ENCODE results near the gene SELENOO.

The SELENOO gene

DNA sequence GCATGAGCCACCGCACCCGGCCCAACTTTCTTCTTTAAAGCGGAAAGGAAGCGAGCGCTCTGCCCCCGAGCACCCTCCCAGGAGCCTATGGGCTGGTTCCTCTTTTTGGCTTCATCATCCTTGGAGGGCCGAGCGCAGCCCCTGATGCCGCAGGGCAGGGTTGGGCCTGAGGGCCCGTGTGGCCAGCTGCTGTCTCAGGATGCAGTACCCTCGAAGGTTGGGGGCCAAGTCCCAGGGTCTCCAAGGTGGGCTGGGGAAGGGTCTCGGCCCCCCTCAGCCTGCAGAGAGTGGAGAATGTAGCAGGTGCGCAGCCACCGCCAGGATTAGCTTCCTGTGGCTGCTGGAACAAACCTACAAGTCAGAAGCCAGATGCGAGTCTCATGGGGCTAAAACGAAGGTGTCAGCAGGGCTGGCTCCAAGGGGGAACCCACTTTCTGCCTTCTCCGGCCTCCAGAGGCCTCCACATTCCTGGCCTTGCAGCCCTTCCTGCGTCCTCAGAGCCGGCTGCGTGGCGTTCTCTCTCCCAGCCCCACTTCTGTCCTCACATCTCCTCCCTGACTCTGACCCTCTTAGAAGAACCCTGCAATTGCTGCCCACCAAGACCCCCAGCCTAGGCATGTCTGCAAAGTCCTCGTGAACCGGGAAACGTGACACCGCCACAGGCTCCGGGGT lies 27.4 kb upstream of the SELENOO start:
- DNase-seq: no peak

DNA sequence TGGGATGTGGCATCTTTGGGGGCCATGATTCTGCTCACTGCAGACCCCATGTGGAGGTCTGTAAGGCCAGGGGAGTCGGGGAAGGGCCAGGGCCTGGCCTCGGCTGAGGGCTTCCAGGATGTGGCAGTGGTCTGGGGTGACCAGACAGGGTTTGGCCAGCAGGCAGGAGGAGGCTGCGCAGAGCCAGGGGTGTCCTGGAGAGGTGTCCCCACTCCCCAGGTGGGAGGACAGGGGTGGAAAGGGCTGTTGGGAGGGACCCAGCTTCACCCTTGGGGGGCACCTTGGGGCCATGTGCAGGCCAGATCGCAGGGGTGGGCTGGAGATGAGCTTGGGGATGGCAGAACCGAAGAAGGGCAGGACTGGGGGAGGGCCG lies 26.8 kb upstream of the SELENOO start:
- DNase-seq: no peak

DNA sequence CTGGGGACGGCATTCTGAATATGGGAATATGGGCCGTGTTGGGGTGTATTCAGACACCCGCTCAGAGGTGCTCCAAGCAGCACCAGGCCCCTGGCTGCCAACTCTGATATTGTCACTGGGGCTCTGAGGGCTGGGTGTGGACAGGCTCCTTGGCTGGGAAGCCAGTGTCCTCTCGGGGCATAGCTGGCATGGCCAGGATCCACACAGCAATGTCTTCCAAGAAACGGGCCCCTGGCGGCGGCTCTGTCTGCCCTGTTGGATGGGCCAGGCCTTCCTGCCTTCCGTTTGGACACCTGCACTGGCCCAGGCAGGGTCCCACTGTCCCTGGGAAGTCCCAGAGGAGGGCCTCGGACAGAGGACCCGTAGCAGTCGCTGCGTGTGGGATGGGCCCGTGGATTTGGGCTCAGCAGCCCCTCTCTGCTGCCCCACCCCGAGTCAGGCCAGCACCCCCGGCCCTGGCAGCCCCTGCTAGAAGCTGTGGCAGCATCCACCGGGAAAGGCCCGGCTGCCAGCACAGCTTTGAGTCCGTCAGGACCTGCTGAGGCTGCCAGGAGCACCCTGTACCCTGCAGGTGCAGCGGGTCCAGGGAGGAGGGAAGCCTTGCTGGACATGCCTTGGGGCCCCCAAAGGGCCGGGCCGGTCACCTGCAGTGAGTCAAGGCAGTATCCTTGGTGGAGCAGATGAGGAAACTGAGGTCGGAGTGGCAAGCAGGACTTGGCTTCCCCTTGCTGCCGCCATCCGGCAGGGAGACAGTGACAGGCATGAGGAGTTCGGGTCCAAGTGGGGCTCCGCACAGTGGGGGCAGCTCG lies 26.2 kb upstream of the SELENOO start:
- no peak for DNase-seq

DNA sequence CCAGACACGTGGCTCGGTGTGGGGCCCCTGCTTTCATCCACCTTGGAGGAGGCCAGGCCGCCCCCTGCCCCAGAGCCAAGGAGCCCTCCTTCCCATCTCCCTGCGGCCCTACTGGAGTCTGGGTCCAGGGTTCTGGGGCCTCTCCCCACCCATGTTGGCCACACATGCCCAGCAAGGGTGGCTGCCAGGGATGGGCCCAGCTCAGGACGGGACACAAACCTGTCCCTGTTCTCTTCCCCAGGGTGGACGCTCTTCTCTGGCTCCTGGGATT lies 25.7 kb upstream of the SELENOO start:
- no peak for DNase-seq

DNA sequence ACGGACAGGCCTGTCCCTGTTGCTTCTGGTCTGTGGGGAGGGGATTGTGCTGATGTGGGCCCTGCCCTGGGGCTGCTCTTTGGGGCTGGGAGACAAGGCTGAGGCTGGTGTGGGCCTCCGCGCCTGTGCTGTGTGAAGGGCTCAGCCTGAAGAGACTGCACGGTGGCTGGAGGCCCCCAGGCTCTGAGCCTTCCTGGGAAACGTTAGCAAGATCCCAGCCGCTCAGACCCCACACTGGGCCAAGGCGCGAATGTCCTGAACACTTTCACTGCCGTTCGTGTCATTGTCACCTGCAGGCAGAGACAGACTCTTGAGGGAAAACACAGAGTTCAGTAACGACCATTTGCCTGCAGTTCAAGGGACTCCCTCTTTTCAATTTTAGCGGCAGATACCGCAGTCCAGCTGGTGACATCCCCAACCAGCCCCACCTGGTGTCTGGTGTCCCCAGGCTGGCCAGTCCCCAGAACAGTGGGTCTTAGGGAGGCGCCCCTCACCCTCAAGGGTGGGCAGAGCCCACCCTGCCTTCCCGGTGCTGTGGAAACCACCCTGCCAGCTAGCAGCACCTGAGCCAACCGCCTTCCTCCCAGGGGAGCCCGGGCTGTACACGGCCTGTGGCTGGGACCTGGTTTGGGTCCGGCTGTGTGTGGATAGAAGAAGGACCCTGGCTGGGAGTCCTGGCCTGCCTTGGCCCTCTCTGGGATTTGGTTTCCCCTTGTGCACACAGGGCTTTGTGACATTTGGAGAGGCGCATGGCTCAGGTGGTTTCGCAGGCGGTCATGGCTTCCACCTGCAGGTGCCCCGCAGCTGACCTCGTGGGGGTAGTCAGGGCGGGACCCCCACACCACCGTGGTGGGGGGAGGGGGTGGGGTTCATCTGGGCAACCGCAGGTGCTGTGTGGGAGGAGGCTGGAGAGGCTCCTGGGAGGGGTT lies 24.6 kb upstream of the SELENOO start:
- DNase-seq: no peak

DNA sequence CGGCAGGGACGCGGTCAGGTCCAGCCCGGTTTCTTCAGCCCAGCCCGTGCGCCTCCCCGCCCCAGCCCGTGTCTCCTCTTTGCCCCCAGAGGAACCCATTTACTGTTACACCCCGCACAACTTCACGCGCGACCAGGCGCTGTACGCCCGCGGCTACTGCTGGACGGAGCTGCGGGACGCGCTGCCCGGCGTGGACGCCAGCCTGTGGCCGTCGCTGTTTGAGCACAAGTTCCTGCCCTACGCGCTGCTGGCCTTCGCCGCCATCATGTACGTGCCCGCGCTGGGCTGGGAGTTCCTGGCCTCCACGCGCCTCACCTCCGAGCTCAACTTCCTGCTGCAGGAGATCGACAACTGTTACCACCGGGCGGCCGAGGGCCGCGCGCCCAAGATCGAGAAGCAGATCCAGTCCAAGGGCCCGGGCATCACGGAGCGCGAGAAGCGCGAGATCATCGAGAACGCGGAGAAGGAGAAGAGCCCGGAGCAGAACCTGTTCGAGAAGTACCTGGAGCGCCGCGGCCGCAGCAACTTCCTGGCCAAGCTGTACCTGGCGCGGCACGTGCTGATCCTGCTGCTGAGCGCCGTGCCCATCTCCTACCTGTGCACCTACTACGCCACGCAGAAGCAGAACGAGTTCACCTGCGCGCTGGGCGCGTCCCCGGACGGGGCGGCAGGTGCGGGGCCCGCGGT lies 23.8 kb upstream of the SELENOO start:
- no peak for DNase-seq

DNA sequence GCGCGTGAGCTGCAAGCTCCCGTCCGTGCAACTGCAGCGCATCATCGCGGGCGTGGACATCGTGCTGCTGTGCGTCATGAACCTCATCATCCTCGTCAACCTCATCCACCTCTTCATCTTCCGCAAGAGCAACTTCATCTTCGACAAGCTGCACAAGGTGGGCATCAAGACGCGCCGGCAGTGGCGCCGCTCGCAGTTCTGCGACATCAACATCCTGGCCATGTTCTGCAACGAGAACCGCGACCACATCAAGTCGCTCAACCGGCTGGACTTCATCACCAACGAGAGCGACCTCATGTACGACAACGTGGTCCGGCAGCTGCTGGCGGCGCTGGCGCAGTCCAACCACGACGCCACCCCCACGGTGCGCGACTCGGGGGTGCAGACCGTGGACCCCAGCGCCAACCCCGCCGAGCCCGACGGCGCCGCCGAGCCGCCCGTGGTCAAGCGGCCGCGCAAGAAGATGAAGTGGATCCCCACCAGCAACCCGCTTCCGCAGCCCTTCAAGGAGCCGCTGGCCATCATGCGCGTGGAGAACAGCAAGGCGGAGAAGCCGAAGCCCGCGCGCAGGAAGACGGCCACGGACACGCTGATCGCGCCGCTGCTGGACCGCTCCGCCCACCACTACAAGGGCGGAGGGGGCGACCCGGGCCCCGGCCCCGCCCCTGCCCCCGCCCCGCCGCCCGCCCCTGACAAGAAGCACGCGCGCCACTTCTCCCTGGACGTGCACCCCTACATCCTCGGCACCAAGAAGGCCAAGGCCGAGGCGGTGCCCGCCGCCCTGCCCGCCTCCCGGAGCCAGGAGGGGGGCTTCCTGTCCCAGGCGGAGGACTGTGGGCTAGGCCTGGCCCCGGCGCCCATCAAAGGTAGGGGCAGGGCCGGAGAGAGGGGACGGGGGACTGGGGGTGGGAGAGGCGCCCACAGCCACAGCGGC lies 23.0 kb upstream of the SELENOO start:
- no peak for DNase-seq

DNA sequence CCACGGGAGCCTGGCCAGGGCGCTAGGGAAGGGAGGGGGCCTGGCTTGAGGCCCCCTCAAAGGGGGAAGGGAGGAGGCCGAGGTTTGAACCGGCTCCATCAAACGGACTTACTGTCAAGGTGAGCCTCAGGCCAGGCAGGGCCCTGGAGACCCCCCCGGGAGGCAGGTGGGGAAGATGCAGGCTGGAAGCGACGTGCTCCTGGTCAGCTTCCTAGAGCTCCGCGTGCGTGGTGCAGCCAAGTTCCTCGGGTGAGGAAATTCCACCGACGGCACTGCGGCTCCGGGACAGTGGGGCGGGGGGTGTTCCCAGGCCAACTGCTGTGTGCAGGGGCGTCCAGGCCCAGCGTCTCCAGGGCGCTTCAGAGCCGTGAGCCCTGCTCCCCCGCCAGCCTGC lies 22.3 kb upstream of the SELENOO start:
- no peak for DNase-seq

DNA sequence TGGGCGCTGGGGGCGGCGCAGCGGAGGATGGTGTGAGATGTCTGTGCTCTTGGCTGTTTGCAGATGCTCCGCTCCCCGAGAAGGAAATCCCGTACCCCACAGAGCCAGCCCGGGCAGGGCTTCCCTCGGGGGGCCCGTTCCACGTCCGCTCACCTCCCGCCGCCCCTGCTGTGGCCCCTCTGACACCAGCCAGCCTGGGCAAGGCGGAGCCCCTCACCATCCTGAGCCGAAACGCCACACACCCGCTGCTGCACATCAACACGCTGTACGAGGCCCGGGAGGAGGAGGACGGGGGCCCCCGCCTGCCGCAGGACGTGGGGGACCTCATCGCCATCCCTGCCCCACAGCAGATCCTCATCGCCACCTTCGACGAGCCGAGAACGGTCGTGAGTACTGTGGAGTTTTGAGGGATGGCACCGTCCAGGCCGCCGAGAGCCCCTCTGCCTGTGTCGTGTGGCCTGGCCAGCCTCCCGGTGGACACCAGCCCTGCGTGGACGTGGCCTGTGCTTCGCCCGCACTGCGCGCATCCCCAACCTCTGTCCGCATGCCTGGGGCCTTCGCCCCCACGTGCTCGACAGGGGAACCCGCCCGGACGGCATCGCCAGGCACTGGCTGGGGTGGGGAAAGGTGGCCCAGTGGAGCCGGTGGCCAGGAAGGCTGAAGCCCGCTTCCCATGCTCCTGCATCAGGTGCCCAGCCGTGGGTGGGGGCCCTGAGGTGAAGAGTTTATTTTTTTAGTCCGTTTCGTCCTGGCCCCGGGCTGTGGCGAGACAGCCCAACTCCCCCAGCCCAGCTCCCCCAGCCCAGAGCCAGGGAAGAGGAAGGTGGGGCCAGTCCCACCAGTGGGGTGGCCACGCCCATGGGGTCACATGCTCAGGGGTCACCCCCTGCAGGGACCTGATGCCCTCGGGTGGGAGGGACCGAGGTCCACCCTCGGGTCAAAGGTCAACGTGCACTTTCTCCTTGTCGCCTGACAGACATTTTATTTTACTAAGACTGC lies 21.6 kb upstream of the SELENOO start:
- DNase-seq: no peak

DNA sequence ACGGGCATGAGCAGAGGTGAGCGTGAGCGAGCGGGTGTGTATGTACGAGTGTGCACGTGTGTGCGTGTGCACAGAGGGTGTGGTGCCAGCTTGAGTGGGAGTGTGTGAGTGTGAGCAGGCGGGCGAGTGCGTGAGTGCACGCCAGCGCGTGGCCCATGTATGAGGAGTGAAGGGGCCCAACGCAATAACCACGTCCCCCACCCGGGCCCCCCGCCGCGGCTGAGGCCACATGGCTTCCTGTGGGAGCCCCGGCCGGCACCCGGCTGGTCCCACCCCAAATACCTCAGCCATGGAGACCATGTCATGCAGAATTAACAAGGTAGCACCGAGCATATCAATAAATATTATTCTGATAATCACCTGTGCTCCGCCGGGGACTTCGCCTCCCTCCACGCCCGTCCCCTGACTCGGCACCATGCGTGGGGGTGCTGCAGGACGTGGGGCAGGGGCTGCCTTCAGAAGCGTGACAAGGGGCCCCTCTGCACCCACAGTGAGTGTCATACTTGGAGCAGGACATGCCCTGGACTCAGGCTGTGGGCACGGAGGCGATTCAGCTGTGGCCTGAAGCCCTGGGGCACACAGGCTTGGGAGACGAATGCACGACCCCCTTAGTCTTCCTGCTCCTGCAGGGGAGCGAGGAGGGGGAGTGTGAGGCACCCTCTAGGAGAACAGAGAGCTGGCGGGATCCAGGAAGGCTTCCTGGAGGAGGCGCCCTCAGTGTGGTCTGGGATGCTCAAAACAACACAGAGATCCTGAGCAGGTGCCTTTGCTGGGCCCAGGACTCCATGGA lies 20.7 kb upstream of the SELENOO start:
- DNase-seq: no peak

DNA sequence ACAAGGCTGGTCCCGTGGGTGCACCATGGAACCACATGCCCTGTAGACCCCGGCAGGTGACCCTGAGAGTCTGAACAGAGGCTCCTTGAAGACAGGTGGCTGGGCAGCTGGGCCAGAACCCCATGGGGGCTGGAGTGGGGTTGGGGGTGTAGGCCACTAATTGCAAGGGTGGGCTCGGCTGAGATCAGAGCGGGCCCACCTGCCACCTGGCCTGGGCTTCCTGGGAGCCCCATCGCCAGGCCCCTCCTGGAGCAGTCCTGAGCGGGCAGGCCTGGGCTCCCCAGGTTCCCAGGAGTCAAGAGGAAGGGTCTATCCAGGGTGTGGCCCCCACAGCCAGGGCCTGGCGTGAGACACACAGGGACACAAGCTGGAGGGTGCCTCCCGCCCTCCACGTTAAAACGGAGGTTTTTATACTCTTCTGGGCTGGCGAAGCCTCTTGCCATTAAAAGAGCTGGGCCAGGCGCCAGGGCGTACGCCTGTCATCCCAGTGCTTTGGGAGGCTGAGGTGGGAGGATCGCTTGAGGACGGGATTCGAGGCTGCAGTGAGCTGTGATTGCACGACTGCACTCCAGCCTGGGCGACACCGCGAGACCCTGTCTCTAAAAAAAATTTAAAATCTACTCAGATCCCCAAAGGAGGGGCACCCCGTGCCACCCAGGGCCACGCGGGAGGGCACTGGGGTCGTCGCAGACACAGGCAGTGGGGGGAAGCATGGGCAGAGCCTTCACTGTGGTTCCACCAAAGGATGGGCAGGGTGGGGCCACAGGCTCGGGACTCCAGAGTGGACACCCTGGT lies 19.9 kb upstream of the SELENOO start:
- DNase-seq: no peak

DNA sequence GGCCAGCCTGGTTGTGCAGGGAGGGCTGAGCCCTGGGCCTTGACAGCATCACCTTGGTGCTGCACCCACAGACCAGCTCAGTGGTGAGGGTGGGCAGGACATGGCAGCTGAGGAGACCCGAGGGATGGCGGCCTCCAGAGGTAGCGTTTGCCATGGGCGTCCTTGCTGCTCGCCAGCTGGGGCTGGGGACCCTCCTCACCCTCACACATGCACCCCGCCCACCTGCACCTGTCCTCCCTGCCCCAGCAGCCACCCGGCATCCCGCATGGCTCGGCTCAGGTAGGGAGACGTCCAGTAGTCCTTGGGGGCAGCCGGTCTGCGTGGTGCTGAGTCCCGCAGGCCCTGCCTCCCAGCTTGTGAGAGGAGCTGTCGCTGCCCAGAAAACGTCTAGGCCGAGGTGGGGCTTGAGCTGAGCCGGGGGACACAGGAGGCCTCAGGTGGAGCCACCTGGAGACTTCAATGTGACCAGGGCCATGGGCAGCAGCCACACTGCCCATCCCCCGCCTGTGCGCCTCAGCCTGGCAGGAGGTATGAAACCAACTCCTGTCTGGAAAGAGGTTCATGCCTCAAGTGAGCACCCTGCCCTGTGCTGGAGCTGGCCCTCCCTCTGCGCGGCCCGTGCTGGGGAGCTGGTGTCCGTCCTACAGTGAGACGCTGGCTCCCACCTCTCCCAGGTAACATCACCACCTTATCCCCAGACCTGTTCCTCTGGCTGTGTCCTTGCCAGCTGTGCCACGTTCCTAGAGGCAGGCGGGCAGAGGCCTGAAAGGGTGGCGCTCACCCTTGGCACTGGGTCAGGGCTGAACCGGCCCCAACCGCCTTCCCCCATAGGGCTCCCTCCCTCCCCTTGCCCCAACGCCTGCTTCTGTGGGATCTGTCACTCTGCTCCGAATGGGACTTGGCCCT lies 18.4 kb upstream of the SELENOO start:
- DNase-seq: no peak

DNA sequence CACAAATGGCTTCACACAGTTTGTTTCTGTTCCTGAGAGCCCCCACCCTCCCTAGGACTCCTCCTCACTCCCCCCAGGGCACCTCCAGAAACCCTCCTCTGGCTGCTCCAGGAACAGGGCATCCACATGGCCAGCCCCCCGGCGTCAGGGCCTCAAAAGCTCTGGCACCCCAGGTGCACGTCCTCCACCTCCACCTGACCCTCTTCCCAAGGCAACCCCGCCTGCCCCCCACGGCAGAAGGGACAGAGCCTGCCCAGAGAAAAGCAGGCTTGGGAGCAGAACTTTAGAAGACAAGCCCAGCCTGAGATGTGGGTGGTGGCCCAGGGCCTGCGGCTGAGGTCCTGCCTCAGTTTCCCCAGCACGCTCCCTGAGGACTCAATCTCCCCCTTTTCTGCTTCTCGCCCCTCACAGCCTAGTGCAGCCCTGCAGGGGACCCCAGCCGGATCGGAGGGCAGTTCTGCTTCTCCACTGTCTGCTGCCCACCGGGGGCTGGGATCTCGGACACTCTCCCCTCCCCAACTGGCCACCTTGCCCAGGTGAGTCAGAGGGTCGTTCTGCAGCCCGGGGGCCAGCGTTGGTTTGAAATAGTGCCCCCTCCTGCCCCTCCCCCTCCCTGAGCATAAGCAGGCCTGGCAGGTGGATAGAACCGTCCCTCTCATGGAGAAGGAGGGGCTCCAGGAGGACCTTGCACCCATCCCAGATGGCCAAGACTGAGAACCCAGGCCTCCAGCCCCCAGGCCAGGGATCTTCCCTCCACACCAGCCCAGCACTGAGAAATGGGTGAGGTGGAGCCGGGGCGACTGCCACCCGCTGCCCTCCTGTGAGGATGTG lies 17.5 kb upstream of the SELENOO start:
- DNase-seq: no peak

DNA sequence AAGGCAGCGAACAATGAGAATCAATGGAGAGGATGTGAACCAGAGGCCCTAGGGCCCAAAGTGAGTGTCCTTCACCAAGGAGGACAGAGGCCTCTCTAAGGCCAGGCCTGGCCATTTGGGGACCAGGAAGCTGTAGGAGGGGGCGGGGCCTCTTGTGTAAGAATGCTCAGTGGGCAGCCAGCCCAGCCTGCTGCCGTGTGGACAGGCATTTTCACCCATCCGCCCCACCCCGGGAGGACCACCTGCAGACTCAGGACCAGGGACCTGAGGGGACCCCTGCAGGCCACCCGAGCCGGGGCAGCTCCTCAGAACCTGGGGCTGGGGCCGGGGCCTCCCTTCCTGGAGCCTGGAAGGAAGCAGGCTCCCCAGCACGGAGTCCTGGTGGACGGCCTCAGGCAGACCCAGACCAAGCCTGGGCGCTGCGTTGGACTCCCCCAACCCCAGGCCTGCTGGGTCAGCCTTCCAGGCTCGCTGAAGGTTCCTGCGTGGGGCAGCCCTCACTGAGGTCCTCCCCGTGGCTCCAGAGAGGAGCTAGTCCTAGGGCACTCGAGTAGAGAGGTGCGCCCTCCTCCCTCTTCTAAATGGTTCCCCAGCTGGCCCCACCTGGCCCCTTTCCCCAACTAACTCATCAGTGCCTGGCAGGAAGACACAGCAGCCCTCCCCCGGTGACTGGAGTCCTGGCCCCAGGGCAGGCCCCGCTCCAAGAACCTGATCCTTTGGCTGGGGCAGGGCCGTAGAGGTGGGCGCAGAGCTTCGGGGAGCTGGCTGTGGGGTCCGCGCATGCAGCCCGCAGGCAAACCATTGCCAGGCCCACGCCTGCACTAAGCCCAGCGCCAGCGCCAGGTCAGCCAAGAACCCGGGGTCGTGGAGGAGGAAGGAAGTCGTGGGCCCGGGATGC lies 16.6 kb upstream of the SELENOO start:
- no peak for DNase-seq

DNA sequence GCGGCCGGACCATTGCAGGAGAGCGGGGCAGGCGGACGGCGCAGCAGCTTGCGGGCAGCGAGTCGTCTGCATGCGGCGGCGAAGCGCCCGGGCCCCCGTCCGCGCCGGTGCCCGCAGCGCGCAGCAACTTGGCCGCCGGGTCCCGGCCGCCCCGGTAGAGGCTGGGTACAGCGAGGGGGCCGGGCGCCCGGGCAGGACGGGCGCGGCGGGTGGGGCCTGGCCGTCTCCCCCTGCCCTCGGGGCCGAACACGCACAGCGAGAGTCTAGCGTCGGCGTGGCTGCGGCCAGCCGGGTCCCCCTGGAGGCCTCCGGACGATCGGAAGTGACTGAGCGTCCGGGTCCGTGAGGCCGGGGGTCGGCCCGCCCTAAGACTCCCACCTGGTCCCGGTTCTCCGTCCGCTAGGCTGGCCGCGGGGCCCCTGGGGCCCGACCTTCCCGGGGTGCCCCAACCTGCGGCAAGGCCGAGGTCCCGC lies 15.9 kb upstream of the SELENOO start:
- DNase-seq: no peak

Measured in NCI-H1105 treated with DMSO at 0.1 percent for 48 hours (cell line).